ENCODE measurements around the gene CTNNA3. TPM values are rescaled to one million over a fixed set of nuclear protein-coding genes. Genes with fewer than 3 reads are reported as not detected.

CTNNA3 gene
- total and polyA plus RNA-seq, 12 donors = 0.03 to 14.4 (median 0.47) TPM; not detected in 1

GRCh38 chr10:66877361-66877760 lies 818.6 kb downstream of the CTNNA3 start:
- 64 to 70% (median 70%) methylated on average over 2 of the region's 2 CpGs for WGBS, 4 donors
- no peak for DNase-seq
- Histone ChIP-seq H3K36me3 (replicated peaks in 1 of 2) (no peaks in the 10 kb centered on the region), H3K27me3 (no peaks in the 10 kb centered on the region), H3K4me1 (replicated peaks in 1 of 2) (no peaks in the 10 kb centered on the region), H3K27ac (no peak overlapping the region), H3K4me3 (no peak overlapping the region), H3K9me3 (replicated peaks in 1 of 3) (no peaks in the 10 kb centered on the region)
- intact Hi-C loops (cut with DNase I) = no loop called here
- TF ChIP-seq, protein P1, sequence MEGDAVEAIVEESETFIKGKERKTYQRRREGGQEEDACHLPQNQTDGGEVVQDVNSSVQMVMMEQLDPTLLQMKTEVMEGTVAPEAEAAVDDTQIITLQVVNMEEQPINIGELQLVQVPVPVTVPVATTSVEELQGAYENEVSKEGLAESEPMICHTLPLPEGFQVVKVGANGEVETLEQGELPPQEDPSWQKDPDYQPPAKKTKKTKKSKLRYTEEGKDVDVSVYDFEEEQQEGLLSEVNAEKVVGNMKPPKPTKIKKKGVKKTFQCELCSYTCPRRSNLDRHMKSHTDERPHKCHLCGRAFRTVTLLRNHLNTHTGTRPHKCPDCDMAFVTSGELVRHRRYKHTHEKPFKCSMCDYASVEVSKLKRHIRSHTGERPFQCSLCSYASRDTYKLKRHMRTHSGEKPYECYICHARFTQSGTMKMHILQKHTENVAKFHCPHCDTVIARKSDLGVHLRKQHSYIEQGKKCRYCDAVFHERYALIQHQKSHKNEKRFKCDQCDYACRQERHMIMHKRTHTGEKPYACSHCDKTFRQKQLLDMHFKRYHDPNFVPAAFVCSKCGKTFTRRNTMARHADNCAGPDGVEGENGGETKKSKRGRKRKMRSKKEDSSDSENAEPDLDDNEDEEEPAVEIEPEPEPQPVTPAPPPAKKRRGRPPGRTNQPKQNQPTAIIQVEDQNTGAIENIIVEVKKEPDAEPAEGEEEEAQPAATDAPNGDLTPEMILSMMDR (IDR thresholded peaks at IDR 0.05) = no peak
- TF ChIP-seq POLR2A (IDR thresholded peaks at IDR 0.05) = no peak

DNA sequence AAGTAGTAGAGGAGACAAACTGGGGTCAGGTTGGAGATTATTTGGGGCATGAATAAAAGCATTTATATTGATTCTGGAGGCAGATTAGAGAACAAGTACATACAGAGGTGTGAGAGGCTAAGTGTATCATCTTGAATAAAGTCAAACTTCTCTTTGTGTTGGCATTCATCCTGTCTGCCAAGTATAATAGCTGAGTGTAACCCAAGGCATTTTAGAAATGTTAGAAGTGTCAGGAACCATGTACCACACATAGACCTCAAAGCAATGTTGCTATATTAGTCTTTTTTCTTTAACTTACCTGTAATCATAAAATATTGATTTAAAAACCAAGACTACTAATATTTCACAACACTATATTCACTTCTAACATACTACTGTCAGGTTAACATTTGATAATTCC lies 826.4 kb downstream of the CTNNA3 start:
- Histone ChIP-seq H3K36me3 (replicated peaks in 1 of 2) (no peaks in the 10 kb centered on the region), H3K4me3 (no peak overlapping the region), H3K27ac (no peak overlapping the region), H3K9me3 (replicated peaks in 1 of 3) (no peaks in the 10 kb centered on the region), H3K4me1 (replicated peaks in 1 of 2) (no peaks in the 10 kb centered on the region), H3K27me3 (no peaks in the 10 kb centered on the region)
- intact Hi-C loops (cut with DNase I) = no loop called here
- DNase-seq = no peak
- TF ChIP-seq POLR2A (IDR thresholded peaks at IDR 0.05) = no peak
- TF ChIP-seq, protein P1 (IDR thresholded peaks at IDR 0.05) = no peak

DNA sequence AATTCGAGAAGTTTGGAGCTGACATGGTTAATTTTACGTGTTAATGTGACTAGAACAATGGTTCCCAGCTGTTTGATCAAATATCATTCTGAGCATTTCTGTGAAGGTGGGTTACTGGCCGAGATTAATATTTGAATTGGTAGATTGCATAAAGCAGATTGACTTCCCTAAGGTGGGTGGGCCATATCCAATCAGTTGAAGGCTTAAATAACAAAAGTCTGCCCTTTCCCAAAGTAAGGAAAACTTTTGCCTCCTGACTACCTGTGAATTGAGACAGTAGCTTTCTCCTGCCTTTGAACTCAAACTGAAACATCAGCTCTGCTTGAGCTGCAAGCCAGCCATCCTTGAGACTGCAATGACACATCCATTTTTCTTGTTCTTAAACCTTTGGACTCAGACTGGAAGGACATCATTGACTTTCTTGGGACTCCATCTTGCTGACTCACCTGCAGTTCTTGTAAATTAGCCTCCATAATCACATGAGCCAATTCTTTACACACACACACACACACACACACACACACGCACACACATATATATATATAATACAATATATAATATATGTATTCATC lies 833.2 kb downstream of the CTNNA3 start:
- WGBS, 4 donors = 75 to 80% (median 78%) methylated on average over 4 of the region's 4 CpGs
- intact Hi-C loops (cut with DNase I) = no loop called here
- H3K36me3 ChIP-seq (replicated peaks in 1 of 2) = no peaks in the 10 kb centered on the region

GRCh38 chr10:66860376-66860945 lies 835.5 kb downstream of the CTNNA3 start:
- intact Hi-C loops (cut with DNase I) = no loop called here
- 29 to 72% (median 43%) methylated on average over 2 of the region's 2 CpGs for WGBS, 4 donors
- Histone ChIP-seq H3K4me3 (no peak overlapping the region), H3K27ac (no peak overlapping the region), H3K27me3 (no peaks in the 10 kb centered on the region), H3K4me1 (replicated peaks in 1 of 2) (no peaks in the 10 kb centered on the region), H3K36me3 (replicated peaks in 1 of 2) (no peaks in the 10 kb centered on the region), H3K9me3 (replicated peaks in 1 of 3) (no peaks in the 10 kb centered on the region)
- TF ChIP-seq, protein P1 (IDR thresholded peaks at IDR 0.05) = no peak
- no peak for TF ChIP-seq POLR2A (IDR thresholded peaks at IDR 0.05)
- no peak for DNase-seq

More for the DNA sequence above, 833.2 kb downstream of the CTNNA3 start:
- H3K4me1 ChIP-seq (replicated peaks in 1 of 2) = no peaks in the 10 kb centered on the region
- no peak overlapping the region for H3K27ac ChIP-seq
- H3K27me3 ChIP-seq = no peaks in the 10 kb centered on the region
- no peak for TF ChIP-seq POLR2A (IDR thresholded peaks at IDR 0.05)
- TF ChIP-seq, protein P1 (IDR thresholded peaks at IDR 0.05) = no peak
- DNase-seq = no peak
- H3K9me3 ChIP-seq (replicated peaks in 1 of 3) = no peaks in the 10 kb centered on the region
- H3K4me3 ChIP-seq = no peak overlapping the region
